ENCODE measurements around the gene GJC2. TPM values are rescaled to one million over a fixed set of nuclear protein-coding genes. Genes with fewer than 3 reads are reported as not detected.

Gene GJC2
- total RNA-seq, 1 experiment from 2014 or later = 1.2 TPM

DNA sequence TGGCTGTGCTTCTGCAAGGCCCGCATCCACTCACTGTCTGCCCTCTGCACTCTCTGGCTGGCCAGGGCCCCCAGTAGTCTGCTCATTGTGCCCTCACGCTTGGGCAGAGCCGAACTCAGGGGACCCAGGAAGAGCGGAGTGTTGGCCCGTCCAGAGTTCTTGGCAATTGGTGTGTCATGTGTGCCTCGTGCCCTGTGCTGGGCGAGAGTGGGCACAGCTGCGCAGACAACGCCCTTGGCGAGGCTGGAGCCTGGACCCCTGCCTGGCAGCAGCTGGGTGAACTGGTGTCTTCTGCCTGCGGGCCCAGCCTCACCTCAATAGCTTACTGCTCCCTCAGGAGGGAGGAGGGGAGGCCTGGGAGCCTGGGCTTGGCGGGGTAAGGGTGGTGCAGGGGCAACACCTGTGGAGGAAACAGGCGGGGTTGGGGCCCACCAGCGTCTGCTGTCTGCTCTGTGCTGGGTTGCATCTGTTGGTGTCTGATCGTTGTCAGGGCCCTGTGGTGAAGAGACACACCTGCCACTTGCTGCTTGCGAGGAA, 7.5 kb upstream of the GJC2 start:
- Histone ChIP-seq H4K20me1 (ENCODE audit: low read length) (peaks cover 57% of the 10 kb centered on the region), H3F3A (ENCODE audit: low read length, unreplicated experiment) (no peaks in the 10 kb centered on the region), H3K27ac (ENCODE audit: low read length) (peak overlapping the region; percentile 44; the same call in 1 of the 2 replicates), H3K9me3 (ENCODE audit: low read length) (no peaks in the 10 kb centered on the region), H3K4me2 (ENCODE audit: low read length) (peak overlapping the region; percentile 98), H3K4me1 (ENCODE audit: insufficient read depth, low read length) (peaks cover 23% of the 10 kb centered on the region), H3K36me3 (ENCODE audit: low read depth, low read length) (peaks cover 6% of the 10 kb centered on the region; the same call in 1 of the 2 replicates), H3K9me2 (replicated peaks; ENCODE audit: low read length) (no peaks in the 10 kb centered on the region), H3K27me3 (ENCODE audit: low read length) (no peaks in the 10 kb centered on the region), H3K79me2 (ENCODE audit: low read length) (peaks cover 71% of the 10 kb centered on the region), H3K9ac (ENCODE audit: low read length) (peak overlapping the region; percentile 89), H3K4me3 (ENCODE audit: low read length) (peak overlapping the region; percentile 84), H2AFZ (ENCODE audit: low read length) (no peak overlapping the region)
- intact Hi-C loops (cut with micrococcal nuclease) = loop anchor here (5.0 kb wide), 1 partner anchor 265 kb away; the partner anchor contains the start of gene TRIM11
- no peak for TF ChIP-seq EZH2 (IDR thresholded peaks at IDR 0.05; ENCODE audit: low read length, unreplicated experiment)
- no peak for TF ChIP-seq EZH2phosphoT487 (IDR thresholded peaks at IDR 0.05; ENCODE audit: borderline replicate concordance, low read length)
- TF ChIP-seq, protein P1, sequence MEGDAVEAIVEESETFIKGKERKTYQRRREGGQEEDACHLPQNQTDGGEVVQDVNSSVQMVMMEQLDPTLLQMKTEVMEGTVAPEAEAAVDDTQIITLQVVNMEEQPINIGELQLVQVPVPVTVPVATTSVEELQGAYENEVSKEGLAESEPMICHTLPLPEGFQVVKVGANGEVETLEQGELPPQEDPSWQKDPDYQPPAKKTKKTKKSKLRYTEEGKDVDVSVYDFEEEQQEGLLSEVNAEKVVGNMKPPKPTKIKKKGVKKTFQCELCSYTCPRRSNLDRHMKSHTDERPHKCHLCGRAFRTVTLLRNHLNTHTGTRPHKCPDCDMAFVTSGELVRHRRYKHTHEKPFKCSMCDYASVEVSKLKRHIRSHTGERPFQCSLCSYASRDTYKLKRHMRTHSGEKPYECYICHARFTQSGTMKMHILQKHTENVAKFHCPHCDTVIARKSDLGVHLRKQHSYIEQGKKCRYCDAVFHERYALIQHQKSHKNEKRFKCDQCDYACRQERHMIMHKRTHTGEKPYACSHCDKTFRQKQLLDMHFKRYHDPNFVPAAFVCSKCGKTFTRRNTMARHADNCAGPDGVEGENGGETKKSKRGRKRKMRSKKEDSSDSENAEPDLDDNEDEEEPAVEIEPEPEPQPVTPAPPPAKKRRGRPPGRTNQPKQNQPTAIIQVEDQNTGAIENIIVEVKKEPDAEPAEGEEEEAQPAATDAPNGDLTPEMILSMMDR (conservative IDR thresholded peaks at IDR 0.05; ENCODE audit: low read depth, low read length) = no peak
- no peak for DNase-seq
- CTCF ChIA-PET = interaction anchor here (1.3 kb wide), 1 partner anchor 143 kb away, joined by 8 read pairs; no protein-coding TSS in a partner anchor
- ATAC-seq = no peak
- POLR2A ChIA-PET (ENCODE audit: unreplicated experiment) = interaction anchor here (0.6 kb wide), 1 partner anchor 19 kb away, joined by 3 read pairs; no protein-coding TSS in a partner anchor
- no TSS peak for BruUV-seq (replicated peaks)

DNA sequence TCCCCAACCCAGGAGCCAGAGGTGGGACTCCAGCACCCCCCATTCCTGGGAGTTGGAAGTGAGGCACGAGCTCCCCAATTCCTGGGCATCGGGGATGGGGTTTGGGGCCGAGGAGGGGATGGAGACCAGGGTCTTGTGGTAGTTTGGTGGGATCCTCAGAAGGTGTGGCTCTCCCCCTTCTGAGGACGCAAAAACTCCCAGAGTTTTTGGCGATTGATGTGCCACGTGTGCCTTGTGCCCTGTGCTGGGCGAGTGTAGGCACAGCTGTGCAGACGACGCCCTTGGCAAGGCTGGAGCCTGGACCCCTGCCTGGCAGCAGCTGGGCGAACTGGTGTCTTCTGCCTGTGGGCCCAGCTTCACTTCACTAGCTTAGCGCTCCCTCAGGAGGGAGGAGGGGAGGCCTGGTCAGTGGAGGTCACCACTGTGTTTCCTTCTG, 7.0 kb upstream of the GJC2 start:
- Histone ChIP-seq H3K9me2 (replicated peaks; ENCODE audit: low read length) (no peaks in the 10 kb centered on the region), H3K9me3 (ENCODE audit: low read length) (no peaks in the 10 kb centered on the region), H3K4me3 (ENCODE audit: low read length) (peak overlapping the region; percentile 84), H3K27me3 (ENCODE audit: low read length) (no peaks in the 10 kb centered on the region), H3F3A (ENCODE audit: low read length, unreplicated experiment) (no peaks in the 10 kb centered on the region), H3K79me2 (ENCODE audit: low read length) (peaks cover 74% of the 10 kb centered on the region), H3K36me3 (ENCODE audit: low read depth, low read length) (peaks cover 6% of the 10 kb centered on the region; the same call in 1 of the 2 replicates), H3K4me1 (ENCODE audit: insufficient read depth, low read length) (peaks cover 23% of the 10 kb centered on the region), H3K27ac (ENCODE audit: low read length) (no peak overlapping the region), H3K9ac (ENCODE audit: low read length) (no peak overlapping the region), H4K20me1 (ENCODE audit: low read length) (peaks cover 57% of the 10 kb centered on the region), H2AFZ (ENCODE audit: low read length) (no peak overlapping the region), H3K4me2 (ENCODE audit: low read length) (peak overlapping the region; percentile 98)
- BruUV-seq (replicated peaks) = no TSS peak
- TF ChIP-seq, protein P1 (conservative IDR thresholded peaks at IDR 0.05; ENCODE audit: low read depth, low read length) = no peak
- no peak for TF ChIP-seq EZH2phosphoT487 (IDR thresholded peaks at IDR 0.05; ENCODE audit: borderline replicate concordance, low read length)
- TF ChIP-seq EZH2 (IDR thresholded peaks at IDR 0.05; ENCODE audit: low read length, unreplicated experiment) = no peak
- ChIA-PET CTCF (interaction anchor here (1.3 kb wide), 1 partner anchor 143 kb away, joined by 8 read pairs; no protein-coding TSS in a partner anchor), POLR2A (ENCODE audit: unreplicated experiment) (no interaction called here)
- ATAC-seq = no peak
- no peak for DNase-seq
- intact Hi-C loops (cut with micrococcal nuclease) = loop anchor here (5.0 kb wide), 1 partner anchor 265 kb away; the partner anchor contains the start of gene TRIM11
